ENCODE measurements around the gene CA9.

DNA sequence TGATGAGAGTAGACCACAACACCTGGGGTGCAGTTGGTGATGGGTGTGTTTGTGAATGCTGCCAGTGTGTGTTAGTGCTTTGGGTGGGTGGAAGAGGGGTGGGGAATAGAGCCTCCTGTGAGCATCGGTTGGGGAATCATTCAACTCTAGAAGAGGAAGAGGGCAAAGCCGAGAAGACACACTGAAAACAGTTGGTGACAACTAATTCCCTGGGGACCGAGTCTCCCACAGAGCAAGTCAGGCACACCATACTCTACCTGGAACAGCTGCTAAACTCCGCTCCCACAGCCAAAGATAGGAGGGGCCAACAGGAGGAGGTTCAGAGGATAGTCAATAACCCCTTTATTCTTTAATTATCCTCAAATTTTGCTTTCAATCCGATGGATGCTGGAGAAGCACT lies 7.2 kb upstream of the CA9 start:
- TF ChIP-seq EZH2 (IDR thresholded peaks at IDR 0.05) (no peak), POLR2AphosphoS5 (IDR thresholded peaks at IDR 0.05; ENCODE audit: borderline replicate concordance, low read depth, low read length) (no peak)
